ENCODE data around the gene MTCL1.

DNA sequence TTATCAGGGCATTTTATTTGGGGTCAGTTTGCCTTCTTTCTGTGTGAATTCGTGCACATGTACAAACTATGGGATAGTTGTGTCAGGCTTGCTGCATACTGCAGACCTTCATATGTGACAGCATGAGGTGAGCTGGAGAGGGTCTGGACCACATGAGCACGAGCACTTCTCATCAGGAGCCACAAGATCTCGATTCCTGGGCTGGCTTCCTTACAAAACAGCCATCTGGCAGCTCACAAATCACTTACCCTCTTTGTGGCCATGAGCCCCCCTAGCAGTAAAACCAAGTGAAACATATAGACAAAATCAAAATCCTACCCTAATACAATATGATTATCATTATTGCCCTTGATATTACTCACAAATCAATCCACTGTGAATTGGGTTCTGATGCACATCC lies 121.2 kb downstream of the MTCL1 start:
- TF ChIP-seq, protein P1, sequence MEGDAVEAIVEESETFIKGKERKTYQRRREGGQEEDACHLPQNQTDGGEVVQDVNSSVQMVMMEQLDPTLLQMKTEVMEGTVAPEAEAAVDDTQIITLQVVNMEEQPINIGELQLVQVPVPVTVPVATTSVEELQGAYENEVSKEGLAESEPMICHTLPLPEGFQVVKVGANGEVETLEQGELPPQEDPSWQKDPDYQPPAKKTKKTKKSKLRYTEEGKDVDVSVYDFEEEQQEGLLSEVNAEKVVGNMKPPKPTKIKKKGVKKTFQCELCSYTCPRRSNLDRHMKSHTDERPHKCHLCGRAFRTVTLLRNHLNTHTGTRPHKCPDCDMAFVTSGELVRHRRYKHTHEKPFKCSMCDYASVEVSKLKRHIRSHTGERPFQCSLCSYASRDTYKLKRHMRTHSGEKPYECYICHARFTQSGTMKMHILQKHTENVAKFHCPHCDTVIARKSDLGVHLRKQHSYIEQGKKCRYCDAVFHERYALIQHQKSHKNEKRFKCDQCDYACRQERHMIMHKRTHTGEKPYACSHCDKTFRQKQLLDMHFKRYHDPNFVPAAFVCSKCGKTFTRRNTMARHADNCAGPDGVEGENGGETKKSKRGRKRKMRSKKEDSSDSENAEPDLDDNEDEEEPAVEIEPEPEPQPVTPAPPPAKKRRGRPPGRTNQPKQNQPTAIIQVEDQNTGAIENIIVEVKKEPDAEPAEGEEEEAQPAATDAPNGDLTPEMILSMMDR (IDR thresholded peaks at IDR 0.05; ENCODE audit: control extremely low read depth in 1 of 3, insufficient read depth in 1 of 3, low read depth in 1 of 3, low read length in 3 of 3), result no peak
- TF ChIP-seq GABPA (IDR thresholded peaks at IDR 0.05; ENCODE audit: borderline replicate concordance, insufficient read depth, low read length) (no peak), POLR2A (IDR thresholded peaks at IDR 0.05; ENCODE audit: control extremely low read depth in 1 of 2, low read depth in 2 of 2, low read length in 2 of 2) (no peak), CHD2 (IDR thresholded peaks at IDR 0.05; ENCODE audit: low read length) (no peak), RNF2 (IDR thresholded peaks at IDR 0.05; ENCODE audit: borderline replicate concordance, low read depth, low read length, missing control alignments, poor library complexity, severe bottlenecking) (no peak), SIN3A (conservative IDR thresholded peaks at IDR 0.05 in 1 of 2, IDR thresholded peaks at IDR 0.05 in 1 of 2; ENCODE audit: low read depth in 1 of 2, low read length in 2 of 2) (no peak), CEBPB (IDR thresholded peaks at IDR 0.05; ENCODE audit: low read depth, low read length) (no peak), YY1 (IDR thresholded peaks at IDR 0.05; ENCODE audit: low read depth, low read length) (no peak)
- TF ChIP-seq, protein P2, sequence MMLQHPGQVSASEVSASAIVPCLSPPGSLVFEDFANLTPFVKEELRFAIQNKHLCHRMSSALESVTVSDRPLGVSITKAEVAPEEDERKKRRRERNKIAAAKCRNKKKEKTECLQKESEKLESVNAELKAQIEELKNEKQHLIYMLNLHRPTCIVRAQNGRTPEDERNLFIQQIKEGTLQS (IDR thresholded peaks at IDR 0.05; ENCODE audit: insufficient read depth, low read depth, low read length), result no peak
